Left forelimb (tissue), 1 donor: ENCODE data around the gene CASZ1.

Experiments used
- DNase-seq: peaks from one replicate; pipeline ENCODE4 v3.0.0-alpha.2; 2018; ENCODE audit warnings: low spot score

CASZ1 gene

GRCh38 chr1:10708757-10709156, 87.7 kb downstream of the CASZ1 start:
- no peak for DNase-seq

GRCh38 chr1:10707208-10707607, 89.2 kb downstream of the CASZ1 start:
- no peak for DNase-seq

GRCh38 chr1:10706376-10706913, 90.0 kb downstream of the CASZ1 start:
- DNase-seq: no peak

GRCh38 chr1:10705953-10706352, 90.5 kb downstream of the CASZ1 start:
- no peak for DNase-seq

GRCh38 chr1:10704368-10704882, 92.0 kb downstream of the CASZ1 start:
- DNase-seq: no peak

- DNase-seq: no peak
Measured at GRCh38 chr1:10703702-10704101, 92.7 kb downstream of the CASZ1 start.

GRCh38 chr1:10701145-10701544, 95.3 kb downstream of the CASZ1 start:
- no peak for DNase-seq

- no peak for DNase-seq
Measured at GRCh38 chr1:10699470-10699835, 97.0 kb downstream of the CASZ1 start.

GRCh38 chr1:10698726-10699469, 97.5 kb downstream of the CASZ1 start:
- no peak for DNase-seq

GRCh38 chr1:10697621-10698160, 98.8 kb downstream of the CASZ1 start:
- no peak for DNase-seq

- no peak for DNase-seq
Measured at GRCh38 chr1:10696977-10697376, 99.5 kb downstream of the CASZ1 start.

GRCh38 chr1:10694633-10695627, 101.5 kb downstream of the CASZ1 start:
- DNase-seq: peak; percentile 86

GRCh38 chr1:10694274-10694632, 102.2 kb downstream of the CASZ1 start:
- DNase-seq: no peak

GRCh38 chr1:10693497-10694273, 102.8 kb downstream of the CASZ1 start:
- DNase-seq: no peak

- DNase-seq: no peak
Measured at GRCh38 chr1:10693152-10693496, 103.3 kb downstream of the CASZ1 start.

GRCh38 chr1:10692401-10693021, 103.9 kb downstream of the CASZ1 start:
- DNase-seq: no peak

GRCh38 chr1:10691740-10692125, 104.7 kb downstream of the CASZ1 start:
- no peak for DNase-seq

GRCh38 chr1:10691075-10691739, 105.2 kb downstream of the CASZ1 start:
- DNase-seq: no peak

- DNase-seq: no peak
Measured at GRCh38 chr1:10690484-10690883, 106.0 kb downstream of the CASZ1 start.

- DNase-seq: no peak
Measured at GRCh38 chr1:10688409-10688786, 108.0 kb downstream of the CASZ1 start.
